AG08396 (cell line): ENCODE measurements around the gene ANXA2.

Experiments used
- DNase-seq: peaks from one replicate; pipeline ENCODE4 v3.0.0; 2012; ENCODE audit warnings: low spot score, mixed read lengths

Gene ANXA2

GRCh38 chr15:60389261-60390077 lies 8.3 kb downstream of the ANXA2 start:
- no peak for DNase-seq

- DNase-seq: no peak
Observed at GRCh38 chr15:60387321-60387720, 10.5 kb downstream of the ANXA2 start.

GRCh38 chr15:60386615-60387014 lies 11.2 kb downstream of the ANXA2 start:
- no peak for DNase-seq

GRCh38 chr15:60385620-60386552 lies 11.9 kb downstream of the ANXA2 start:
- DNase-seq: no peak

GRCh38 chr15:60384526-60385126 lies 13.2 kb downstream of the ANXA2 start:
- no peak for DNase-seq

GRCh38 chr15:60384053-60384452 lies 13.7 kb downstream of the ANXA2 start:
- DNase-seq: no peak

- no peak for DNase-seq
Observed at GRCh38 chr15:60382773-60383674, 14.8 kb downstream of the ANXA2 start.

- DNase-seq: no peak
Observed at GRCh38 chr15:60381148-60381788, 16.5 kb downstream of the ANXA2 start.

- peak; percentile 49 for DNase-seq
Observed at GRCh38 chr15:60379525-60380274, 18.1 kb downstream of the ANXA2 start.

GRCh38 chr15:60379185-60379524 lies 18.6 kb downstream of the ANXA2 start:
- DNase-seq: no peak

GRCh38 chr15:60376677-60377095 lies 21.1 kb downstream of the ANXA2 start:
- no peak for DNase-seq

GRCh38 chr15:60375306-60375705 lies 22.5 kb downstream of the ANXA2 start:
- DNase-seq: no peak

GRCh38 chr15:60374628-60375081 lies 23.1 kb downstream of the ANXA2 start:
- DNase-seq: peak; percentile 74

- no peak for DNase-seq
Observed at GRCh38 chr15:60374209-60374608, 23.6 kb downstream of the ANXA2 start.

- DNase-seq: no peak
Observed at GRCh38 chr15:60373745-60374144, 24.0 kb downstream of the ANXA2 start.

- no peak for DNase-seq
Observed at GRCh38 chr15:60373327-60373726, 24.5 kb downstream of the ANXA2 start.

- DNase-seq: no peak
Observed at GRCh38 chr15:60372756-60373155, 25.0 kb downstream of the ANXA2 start.

- DNase-seq: no peak
Observed at GRCh38 chr15:60372227-60372626, 25.6 kb downstream of the ANXA2 start.

- peak; percentile 90 for DNase-seq
Observed at GRCh38 chr15:60371175-60372051, 26.4 kb downstream of the ANXA2 start.

GRCh38 chr15:60370869-60371136 lies 27.0 kb downstream of the ANXA2 start:
- no peak for DNase-seq
